HEK293T (cell line): ENCODE data around the gene VSX2.

Experiments used
- BHLHE40 ChIP-seq: fragments of 450-650 bp; IDR thresholded peaks from 2 replicates; pipeline ENCODE4 v1.6.1; 2016; ENCODE audit warnings: mild to moderate bottlenecking, moderate library complexity, borderline replicate concordance
- CTBP1 ChIP-seq: fragments of 450-650 bp; IDR thresholded peaks from 2 replicates; pipeline ENCODE4 v1.6.1; 2016; ENCODE audit warnings: borderline replicate concordance
- ELF4 ChIP-seq: fragments of 450-650 bp; IDR thresholded peaks from 2 replicates; pipeline ENCODE4 v1.6.1; 2017; ENCODE audit warnings: antibody characterized with exemption
- FOXM1 ChIP-seq: fragments of 450-650 bp; IDR thresholded peaks from 2 replicates; pipeline ENCODE4 v1.6.1; 2017; ENCODE audit warnings: mild to moderate bottlenecking, borderline replicate concordance
- HDGF ChIP-seq: fragments of 450-650 bp; IDR thresholded peaks from 2 replicates; pipeline ENCODE4 v1.6.1; 2017; ENCODE audit warnings: antibody characterized with exemption, borderline replicate concordance
- LEF1 ChIP-seq: fragments of 450-650 bp; IDR thresholded peaks from 2 replicates; pipeline ENCODE4 v1.6.1; 2017; ENCODE audit warnings: mild to moderate bottlenecking, borderline replicate concordance
- NFRKB ChIP-seq: fragments of 450-650 bp; IDR thresholded peaks from 2 replicates; pipeline ENCODE4 v1.6.1; 2016; ENCODE audit warnings: mild to moderate bottlenecking, moderate library complexity
- SP1 ChIP-seq: fragments of 450-650 bp; IDR thresholded peaks from 2 replicates; pipeline ENCODE4 v1.6.1; 2017
- SUZ12 ChIP-seq: fragments of 450-650 bp; IDR thresholded peaks from 2 replicates; pipeline ENCODE4 v1.6.1; 2016; ENCODE audit warnings: mild to moderate bottlenecking
- TARDBP ChIP-seq: fragments of 450-650 bp; IDR thresholded peaks from 2 replicates; pipeline ENCODE4 v1.6.1; 2016
- ZNF384 ChIP-seq: fragments of 450-650 bp; IDR thresholded peaks from 2 replicates; pipeline ENCODE4 v1.6.1; 2016

DNA sequence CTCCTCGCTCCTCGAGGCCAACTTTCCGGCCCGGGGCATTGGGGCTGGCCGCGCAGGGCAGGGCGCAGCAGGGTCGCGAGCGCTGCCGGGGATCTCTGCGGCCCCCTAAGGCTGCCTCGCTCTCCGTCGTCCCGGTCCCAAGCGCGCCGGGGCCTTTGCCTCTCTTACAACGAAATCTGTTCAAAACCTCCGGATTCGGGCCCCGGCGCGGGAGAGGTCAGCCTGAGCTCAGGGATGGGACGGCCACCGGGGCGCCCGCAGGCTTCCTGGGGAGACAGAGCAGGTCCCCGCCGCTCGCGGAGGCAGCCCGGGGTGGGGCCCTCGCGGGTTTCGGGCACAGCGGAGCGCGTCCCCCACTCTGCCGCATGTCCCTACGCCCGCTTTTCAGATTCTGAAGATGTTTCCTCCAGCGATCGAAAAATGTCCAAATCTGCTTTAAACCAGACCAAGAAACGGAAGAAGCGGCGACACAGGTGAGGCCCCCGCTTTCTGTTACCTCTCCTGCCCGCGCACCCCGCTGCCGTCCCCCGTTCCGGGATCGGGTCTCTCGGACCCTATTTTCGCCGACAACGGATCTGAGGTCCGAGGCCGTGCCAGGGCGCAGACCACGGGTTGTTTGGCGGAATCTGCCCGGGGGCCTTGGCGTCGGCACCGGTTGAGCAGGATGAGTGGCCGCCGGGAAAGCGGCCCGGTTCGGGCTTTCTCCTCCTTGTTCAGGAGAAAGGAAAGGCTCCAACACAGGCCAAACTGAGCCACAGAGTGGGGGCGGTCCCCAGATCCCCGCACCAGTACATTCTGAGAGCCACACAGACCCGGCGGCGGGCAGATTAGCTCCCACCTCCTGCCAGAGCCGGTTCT, 1.8 kb downstream of the VSX2 start:
- no peak for TF ChIP-seq NFRKB
- no peak for TF ChIP-seq FOXM1
- TF ChIP-seq LEF1 = no peak
- TF ChIP-seq HDGF = no peak
- no peak for TF ChIP-seq BHLHE40
- no peak for TF ChIP-seq SP1
- no peak for TF ChIP-seq CTBP1
- no peak for TF ChIP-seq ELF4
- TF ChIP-seq TARDBP = no peak
- TF ChIP-seq SUZ12 = no peak
- TF ChIP-seq ZNF384 = no peak
